DOHH2 (cell line): ENCODE measurements around the gene AQP5.

Experiments used
- CTCF ChIP-seq: fragments of 200-600 bp; sonication (generic); IDR thresholded peaks from one replicate; pipeline ENCODE4 v1.5.1; 2014; ENCODE audit warnings: antibody characterized with exemption, mild to moderate bottlenecking, low read depth, low read length; ENCODE audit not compliant: poor library complexity, severe bottlenecking
- EZH2phosphoT487 ChIP-seq: fragments of 200-600 bp; sonication (generic); IDR thresholded peaks from 2 replicates; pipeline ENCODE4 v1.6.1; 2017; ENCODE audit warnings: borderline replicate concordance, mild to moderate bottlenecking, antibody characterized with exemption, low read length, moderate library complexity, mixed read lengths

GRCh38 chr12:49969027-49969426 lies 7.4 kb downstream of the AQP5 start:
- TF ChIP-seq CTCF (no peak), EZH2phosphoT487 (no peak)
